Immature natural killer cell (primary cell): Measurements from ENCODE around the gene OR5AC2. TPM values are rescaled to one million over a fixed set of nuclear protein-coding genes. Genes with fewer than 3 reads are reported as not detected.

Experiments
- DNase-seq, 3 donors: peaks; one replicate each; pipeline ENCODE4 v3.0.0; 2022; ENCODE audit warnings: mixed read lengths in 1 of 3
- H3K27ac Mint-ChIP-seq, 6 donors: one replicate each; pipeline ENCODE4 v1.8.0; 2020; ENCODE audit warnings: mixed read lengths in 6 of 6, mild to moderate bottlenecking in 5 of 6, inconsistent platforms in 4 of 6, moderate library complexity in 3 of 6
- H3K27me3 Mint-ChIP-seq, 3 donors: one replicate each; pipeline ENCODE4 v1.8.0; 2020 to 2021; ENCODE audit warnings: low read depth in 3 of 3, mild to moderate bottlenecking in 3 of 3, mixed read lengths in 3 of 3, moderate library complexity in 3 of 3, inconsistent platforms in 1 of 3
- H3K36me3 Mint-ChIP-seq, 3 donors: one replicate each; pipeline ENCODE4 v1.8.0; 2020; ENCODE audit warnings: mixed read lengths in 3 of 3, inconsistent platforms in 2 of 3, mild to moderate bottlenecking in 2 of 3
- H3K4me1 Mint-ChIP-seq, 2 donors: one replicate each; pipeline ENCODE4 v1.8.0; 2020; ENCODE audit warnings: inconsistent platforms in 2 of 2, mild to moderate bottlenecking in 2 of 2, mixed read lengths in 2 of 2, moderate library complexity in 1 of 2
- H3K4me3 Mint-ChIP-seq, 5 donors: one replicate each; pipeline ENCODE4 v1.8.0; 2020; ENCODE audit warnings: mild to moderate bottlenecking in 5 of 5, mixed read lengths in 5 of 5, inconsistent platforms in 3 of 5, moderate library complexity in 3 of 5
- H3K9me3 Mint-ChIP-seq, 6 donors: one replicate each; pipeline ENCODE4 v1.8.0; 2020; ENCODE audit warnings: mild to moderate bottlenecking in 6 of 6, mixed read lengths in 6 of 6, inconsistent platforms in 4 of 6, moderate library complexity in 3 of 6
- polyA plus RNA-seq, 3 donors: library from polyadenylated mRNA; unstranded; fragments of 300-500 nt; fragmentation: Illumina TruSeq; gene quantifications; one replicate each; pipeline ENCODE4 v1.2.3, GENCODE V29; 2021

OR5AC2 gene, protein sequence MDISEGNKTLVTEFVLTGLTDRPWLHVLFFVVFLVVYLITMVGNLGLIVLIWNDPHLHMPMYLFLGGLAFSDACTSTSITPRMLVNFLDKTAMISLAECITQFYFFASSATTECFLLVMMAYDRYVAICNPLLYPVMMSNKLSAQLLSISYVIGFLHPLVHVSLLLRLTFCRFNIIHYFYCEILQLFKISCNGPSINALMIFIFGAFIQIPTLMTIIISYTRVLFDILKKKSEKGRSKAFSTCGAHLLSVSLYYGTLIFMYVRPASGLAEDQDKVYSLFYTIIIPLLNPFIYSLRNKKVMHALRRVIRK
- polyA plus RNA-seq: not detected

DNA sequence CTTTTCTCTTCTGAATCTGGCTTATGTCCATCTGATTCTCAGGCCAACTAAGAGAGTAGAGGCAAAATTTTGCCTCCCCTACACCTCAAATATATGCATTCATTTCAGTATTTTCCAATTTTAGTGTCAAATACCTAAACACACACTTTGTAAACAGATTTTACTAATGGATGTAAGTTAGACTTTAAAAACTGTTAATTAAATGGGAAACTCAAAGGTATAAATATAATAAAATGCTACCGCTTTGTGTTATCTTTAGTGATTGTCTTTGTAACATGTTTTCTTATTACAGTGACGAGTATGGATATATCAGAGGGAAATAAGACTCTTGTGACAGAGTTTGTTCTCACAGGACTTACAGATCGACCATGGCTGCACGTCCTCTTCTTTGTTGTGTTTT is at the start of gene OR5AC2:
Gene OR5AC2, plus strand, starts transcription at position 301 of the 400 bp plus-strand sequence. Its CDS starts 0 bp downstream, at position 301.
- Mint-ChIP-seq H3K27me3 (peaks cover 0 to 6% (median 0%) of the 10 kb centered on the region in 3 donors), H3K36me3 (no peaks in the 10 kb centered on the region), H3K4me1 (no peaks in the 10 kb centered on the region), H3K4me3 (no peak within 1 kb of the TSS), H3K9me3 (peaks cover 0 to 1% (median 0%) of the 10 kb centered on the region in 6 donors), H3K27ac (no peak within 1 kb of the TSS)
- DNase-seq: no peak

DNA sequence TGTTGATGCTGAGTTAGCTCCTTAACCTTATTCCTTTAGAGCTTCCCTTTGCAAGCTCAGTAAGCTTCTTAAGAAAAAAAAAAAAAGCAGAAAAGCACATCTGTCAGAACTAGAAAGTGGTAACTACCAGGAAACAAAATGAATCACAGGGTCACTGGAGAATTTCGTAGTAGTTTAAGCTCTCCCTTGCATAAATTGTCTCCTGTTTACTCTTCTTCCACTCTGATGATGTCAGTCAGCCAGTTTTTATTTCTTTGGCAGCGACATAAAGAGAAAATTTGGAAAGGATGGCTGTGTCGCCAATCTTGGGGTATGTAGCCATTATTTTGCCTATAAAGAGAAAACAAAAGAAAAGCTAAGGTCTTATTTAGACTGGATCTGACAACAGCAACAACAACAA is 48.7 kb upstream of the OR5AC2 start:
- no peak for DNase-seq
- peaks cover 0 to 4% (median 0%) of the 10 kb centered on the region in 3 donors for H3K36me3 Mint-ChIP-seq
- H3K9me3 Mint-ChIP-seq: peaks cover 0 to 6% (median 3%) of the 10 kb centered on the region in 6 donors
- H3K27me3 Mint-ChIP-seq: peaks cover 2 to 8% (median 4%) of the 10 kb centered on the region in 3 donors
- H3K4me3 Mint-ChIP-seq: no peak overlapping the region
- H3K27ac Mint-ChIP-seq: no peak overlapping the region
- H3K4me1 Mint-ChIP-seq: peaks cover 3 to 5% of the 10 kb centered on the region in 2 donors

DNA sequence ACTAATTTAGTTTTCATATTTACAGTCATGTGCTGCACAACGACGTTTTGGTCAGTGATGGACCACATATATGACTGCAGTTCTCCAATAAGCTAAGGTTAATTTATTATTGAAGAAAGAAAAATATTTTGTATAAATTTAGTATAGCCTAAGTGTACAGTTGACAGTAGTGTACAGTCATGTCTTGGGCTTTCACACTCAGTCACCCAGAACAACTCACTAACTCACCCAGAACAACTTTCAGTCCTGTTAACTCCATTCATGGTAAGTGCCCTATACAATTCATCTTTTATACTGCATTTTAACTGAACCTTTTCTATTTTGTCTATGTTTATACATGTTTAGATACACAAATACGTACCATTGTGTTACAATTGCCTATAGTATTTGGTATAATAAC is 48.1 kb upstream of the OR5AC2 start:
- peaks cover 2 to 8% (median 4%) of the 10 kb centered on the region in 3 donors for H3K27me3 Mint-ChIP-seq

DNA sequence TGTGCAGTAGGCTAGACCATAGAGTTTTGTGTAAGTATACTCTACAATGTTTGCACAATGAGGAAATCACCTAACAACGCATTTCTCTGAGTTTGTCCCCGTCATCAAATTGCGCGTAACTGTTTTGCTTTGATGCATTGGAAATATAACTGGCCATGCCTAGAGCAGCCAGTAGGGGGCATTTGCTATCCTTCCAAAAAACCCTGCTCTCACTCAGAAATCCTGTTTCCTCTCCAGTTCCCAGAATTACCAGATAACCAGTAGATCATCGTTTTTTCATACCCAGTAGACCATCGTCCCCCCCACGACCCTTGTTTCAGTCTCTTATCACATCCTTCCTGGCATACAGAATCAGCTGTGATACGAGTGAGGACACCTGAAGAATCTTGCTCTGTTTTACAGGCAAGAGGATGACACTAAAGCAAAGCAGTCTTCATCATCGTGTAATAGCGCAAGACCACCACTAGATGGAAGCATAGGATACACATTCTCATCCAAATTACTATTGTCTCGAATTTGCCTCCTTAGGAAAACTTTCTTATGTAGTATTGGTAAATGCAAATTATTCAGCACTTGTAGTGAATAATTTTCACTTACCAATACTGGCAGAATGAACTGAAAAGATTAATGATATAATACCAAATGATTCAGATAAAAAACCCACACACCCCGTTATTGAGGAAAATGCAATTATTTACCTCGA is 47.5 kb upstream of the OR5AC2 start:
- Mint-ChIP-seq H3K27me3 (peaks cover 2 to 8% (median 2%) of the 10 kb centered on the region in 3 donors), H3K36me3 (peaks cover 0 to 4% (median 0%) of the 10 kb centered on the region in 3 donors), H3K4me1 (peaks cover 3 to 5% of the 10 kb centered on the region in 2 donors), H3K27ac (peak overlapping the region in 5 of 6 donors; percentile 45 to 77 (median 69)), H3K9me3 (peaks cover 0 to 6% (median 3%) of the 10 kb centered on the region in 6 donors), H3K4me3 (peak overlapping the region; percentile 68 to 89 (median 81))
- peak; percentile 70 to 79 (median 77) for DNase-seq

More for the DNA sequence above, 48.1 kb upstream of the OR5AC2 start:
- Mint-ChIP-seq H3K27ac (no peak overlapping the region), H3K4me1 (peaks cover 3 to 5% of the 10 kb centered on the region in 2 donors), H3K4me3 (no peak overlapping the region), H3K36me3 (peaks cover 0 to 4% (median 0%) of the 10 kb centered on the region in 3 donors), H3K9me3 (peaks cover 0 to 6% (median 3%) of the 10 kb centered on the region in 6 donors)
- no peak for DNase-seq

DNA sequence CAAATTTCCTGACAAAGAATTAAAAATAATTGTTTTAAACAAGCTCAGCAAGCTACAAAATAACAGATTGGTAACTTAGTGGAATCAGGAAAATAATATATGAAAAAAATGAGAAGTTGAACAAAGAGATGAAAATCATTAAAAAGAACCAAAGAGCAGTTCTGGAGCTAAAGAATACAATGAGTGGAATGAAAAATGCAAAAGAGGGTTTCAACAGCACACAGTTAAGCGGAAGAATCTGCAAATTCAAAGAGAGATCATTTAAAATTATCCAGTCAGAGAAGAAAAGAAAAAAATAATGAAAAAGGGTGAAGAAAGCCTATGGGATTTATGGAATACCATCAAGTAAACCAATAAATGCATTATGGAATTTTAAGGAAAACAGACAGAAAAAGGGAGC is 45.6 kb upstream of the OR5AC2 start:
- Mint-ChIP-seq H3K27me3 (peaks cover 2 to 8% (median 2%) of the 10 kb centered on the region in 3 donors), H3K27ac (no peak overlapping the region), H3K9me3 (peaks cover 0 to 6% (median 3%) of the 10 kb centered on the region in 6 donors), H3K4me1 (peaks cover 3 to 5% of the 10 kb centered on the region in 2 donors), H3K36me3 (peaks cover 0 to 4% (median 0%) of the 10 kb centered on the region in 3 donors), H3K4me3 (no peak overlapping the region)
- DNase-seq: no peak

DNA sequence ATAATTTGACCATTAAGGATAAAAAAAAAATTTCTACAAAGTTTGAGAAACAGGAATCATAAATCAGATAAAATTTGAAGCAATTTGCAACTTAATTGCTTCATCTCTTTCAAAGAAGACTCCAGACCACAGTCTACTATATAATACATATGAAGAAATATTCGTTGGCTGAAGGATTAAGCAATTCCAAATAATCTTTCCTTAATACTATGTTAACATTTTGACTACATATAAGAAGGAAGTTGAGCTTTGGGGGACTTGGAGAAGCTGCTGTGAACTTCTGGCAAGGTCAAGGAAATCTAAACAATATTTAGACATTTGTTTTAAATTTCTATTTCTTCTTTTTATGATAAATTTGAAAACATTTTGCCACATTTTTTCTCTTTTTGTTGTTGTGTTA is 38.4 kb upstream of the OR5AC2 start:
- no peaks in the 10 kb centered on the region for H3K36me3 Mint-ChIP-seq
- H3K27ac Mint-ChIP-seq: no peak overlapping the region
- H3K4me1 Mint-ChIP-seq: no peaks in the 10 kb centered on the region
- H3K27me3 Mint-ChIP-seq: peaks cover 0 to 4% (median 1%) of the 10 kb centered on the region in 3 donors
- no peaks in the 10 kb centered on the region for H3K9me3 Mint-ChIP-seq
- no peak overlapping the region for H3K4me3 Mint-ChIP-seq
- DNase-seq: no peak

DNA sequence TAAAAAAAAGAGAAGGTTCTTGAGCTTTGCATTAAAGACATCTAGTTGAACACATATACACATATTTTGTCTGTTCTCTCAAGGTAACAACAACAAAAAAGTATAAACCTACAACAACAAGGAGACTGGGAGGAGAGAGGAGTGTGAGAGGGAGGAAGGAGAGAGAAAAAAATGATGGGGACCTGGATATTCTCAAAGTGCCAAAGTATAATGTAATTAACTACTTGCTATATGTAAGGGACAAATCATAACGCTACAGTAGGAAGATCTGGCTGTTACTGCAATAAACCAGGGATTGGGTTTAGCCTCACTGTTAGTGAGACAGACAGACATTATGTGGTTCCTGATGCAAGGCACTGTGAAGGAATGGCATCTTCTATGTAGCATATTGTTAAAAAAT is 37.7 kb upstream of the OR5AC2 start:
- no peaks in the 10 kb centered on the region for H3K36me3 Mint-ChIP-seq
- H3K27me3 Mint-ChIP-seq: peaks cover 0 to 4% (median 1%) of the 10 kb centered on the region in 3 donors
- no peaks in the 10 kb centered on the region for H3K4me1 Mint-ChIP-seq
- no peaks in the 10 kb centered on the region for H3K9me3 Mint-ChIP-seq
- H3K4me3 Mint-ChIP-seq: no peak overlapping the region
- DNase-seq: no peak
- H3K27ac Mint-ChIP-seq: no peak overlapping the region

DNA sequence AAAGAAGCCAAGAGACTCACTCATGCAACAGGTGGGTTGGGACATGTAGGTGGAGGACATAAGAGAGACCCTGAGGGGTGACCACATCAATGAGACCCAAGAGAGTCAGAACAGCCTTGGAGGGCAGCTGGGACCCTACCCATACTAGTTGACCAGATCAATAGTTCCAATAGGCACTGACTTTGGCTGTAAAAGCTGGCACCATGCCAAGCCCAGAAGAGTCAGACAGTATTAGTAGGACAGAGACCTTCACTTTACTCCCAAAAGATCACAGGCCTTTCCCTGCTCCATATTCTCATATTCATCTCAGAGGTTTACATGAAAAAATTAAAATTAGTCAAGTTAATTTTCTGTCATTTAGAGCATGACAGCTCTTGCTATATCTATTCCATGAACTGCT is 30.9 kb upstream of the OR5AC2 start:
- H3K9me3 Mint-ChIP-seq: no peaks in the 10 kb centered on the region
- H3K27ac Mint-ChIP-seq: no peak overlapping the region
- H3K27me3 Mint-ChIP-seq: peaks cover 3 to 8% (median 6%) of the 10 kb centered on the region in 3 donors
- DNase-seq: no peak
- H3K4me1 Mint-ChIP-seq: no peaks in the 10 kb centered on the region
- no peak overlapping the region for H3K4me3 Mint-ChIP-seq
- H3K36me3 Mint-ChIP-seq: no peaks in the 10 kb centered on the region

DNA sequence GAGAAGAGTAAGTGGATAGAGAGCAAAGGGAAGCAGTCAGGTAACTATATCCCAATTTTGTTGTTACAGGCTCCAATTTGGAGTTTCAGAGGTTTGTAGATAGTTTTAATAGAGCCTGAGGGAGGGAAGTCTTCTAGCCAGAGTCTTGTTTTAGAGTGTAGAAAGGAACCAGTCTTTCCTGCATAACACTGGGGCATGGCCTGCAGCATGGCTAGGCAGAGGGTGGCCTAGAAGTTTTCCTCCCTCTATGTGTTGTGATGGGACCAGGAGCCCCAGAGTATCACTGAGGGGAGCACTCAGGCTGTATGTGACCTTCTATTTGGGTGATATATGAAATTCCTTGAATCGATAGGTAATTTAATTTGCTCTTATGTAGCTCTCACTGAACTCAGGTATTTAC is 29.3 kb upstream of the OR5AC2 start:
- no peak for DNase-seq
- H3K9me3 Mint-ChIP-seq: no peaks in the 10 kb centered on the region
- H3K4me1 Mint-ChIP-seq: no peaks in the 10 kb centered on the region
- H3K27ac Mint-ChIP-seq: no peak overlapping the region
- H3K27me3 Mint-ChIP-seq: peaks cover 3 to 8% (median 6%) of the 10 kb centered on the region in 3 donors
- H3K36me3 Mint-ChIP-seq: no peaks in the 10 kb centered on the region
- H3K4me3 Mint-ChIP-seq: no peak overlapping the region

DNA sequence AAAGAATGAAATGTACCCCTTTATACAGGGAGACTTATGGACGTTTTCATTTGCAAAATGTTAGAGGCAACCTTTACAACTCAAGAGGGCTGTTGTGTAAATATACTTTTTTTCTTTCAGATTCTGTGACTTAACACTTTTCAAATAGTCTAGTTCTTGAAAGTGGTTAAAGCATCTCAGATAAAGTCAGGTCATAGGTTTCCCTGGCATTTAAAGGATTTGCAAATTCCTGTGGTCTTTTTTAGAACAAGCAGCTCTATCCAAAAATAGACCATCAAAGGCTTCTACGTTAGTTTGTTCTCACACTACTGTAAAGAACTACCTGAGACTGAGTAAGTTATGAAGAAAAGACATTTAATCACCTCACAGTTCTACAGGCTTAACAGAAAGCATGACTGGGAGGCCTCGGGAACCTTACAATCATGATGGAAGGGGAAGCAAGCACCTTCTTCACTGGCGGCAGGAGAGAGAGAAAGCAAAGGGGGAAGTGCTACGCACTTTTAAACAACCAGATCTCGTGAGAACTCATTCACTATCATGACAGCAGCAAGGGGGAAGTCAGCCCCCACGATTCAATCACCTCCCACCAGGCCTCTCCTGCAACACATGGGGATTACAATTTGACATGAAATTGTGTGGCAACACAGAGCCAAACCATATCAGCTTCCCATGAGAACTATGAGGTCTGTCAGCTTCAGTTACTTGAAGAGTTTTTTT is 28.6 kb upstream of the OR5AC2 start:
- no peak overlapping the region for H3K27ac Mint-ChIP-seq

DNA sequence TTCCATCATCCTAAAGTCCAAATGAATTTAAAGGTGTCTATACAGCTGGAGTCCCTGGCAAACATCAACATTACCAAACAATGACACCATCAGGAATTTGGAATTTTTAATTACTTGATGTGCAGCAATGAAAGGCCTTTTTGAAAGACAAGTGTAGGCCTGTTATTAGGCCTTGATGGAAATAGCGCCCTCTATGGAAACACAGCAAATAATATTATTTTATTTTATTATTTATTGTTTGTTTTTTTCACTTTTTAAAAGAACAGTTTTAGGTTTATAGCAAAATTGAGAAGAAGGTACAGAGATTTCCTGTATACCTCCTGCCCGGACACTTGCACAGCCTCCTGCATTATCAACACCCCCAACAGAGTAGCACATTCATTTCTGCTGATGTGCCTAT is 18.1 kb upstream of the OR5AC2 start:
- Mint-ChIP-seq H3K4me3 (no peak overlapping the region), H3K9me3 (peaks cover 0 to 2% (median 0%) of the 10 kb centered on the region in 6 donors), H3K27me3 (peaks cover 0 to 4% (median 2%) of the 10 kb centered on the region in 3 donors), H3K27ac (no peak overlapping the region), H3K36me3 (no peaks in the 10 kb centered on the region), H3K4me1 (no peaks in the 10 kb centered on the region)
- DNase-seq: no peak

More for the DNA sequence above, 28.6 kb upstream of the OR5AC2 start:
- Mint-ChIP-seq H3K27me3 (peaks cover 3 to 9% (median 6%) of the 10 kb centered on the region in 3 donors), H3K4me1 (no peaks in the 10 kb centered on the region), H3K4me3 (no peak overlapping the region), H3K9me3 (no peaks in the 10 kb centered on the region), H3K36me3 (no peaks in the 10 kb centered on the region)
- no peak for DNase-seq

DNA sequence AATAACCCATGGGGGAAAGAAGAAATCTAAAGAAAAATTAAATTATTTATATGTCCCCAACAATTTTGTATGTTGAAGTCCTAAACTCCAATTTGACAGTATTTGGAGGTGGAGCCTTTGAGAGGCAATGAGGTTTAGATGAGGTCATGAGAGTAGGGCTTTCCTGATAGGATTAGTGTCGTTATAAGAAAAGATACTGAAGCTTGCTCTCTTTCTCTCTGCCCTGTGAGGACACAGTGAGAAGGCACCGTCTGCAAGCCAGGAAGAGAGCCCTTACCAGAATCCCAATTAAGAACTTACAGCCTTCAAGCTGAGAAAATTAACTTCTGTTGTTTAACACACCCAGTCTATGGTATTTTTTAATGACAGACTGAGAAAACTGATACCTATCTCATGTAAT is 16.1 kb upstream of the OR5AC2 start:
- H3K27me3 Mint-ChIP-seq: peaks cover 0 to 4% (median 2%) of the 10 kb centered on the region in 3 donors
- DNase-seq: no peak
- H3K4me3 Mint-ChIP-seq: no peak overlapping the region
- H3K9me3 Mint-ChIP-seq: peaks cover 0 to 2% (median 0%) of the 10 kb centered on the region in 6 donors
- H3K36me3 Mint-ChIP-seq: no peaks in the 10 kb centered on the region
- no peak overlapping the region for H3K27ac Mint-ChIP-seq
- no peaks in the 10 kb centered on the region for H3K4me1 Mint-ChIP-seq

DNA sequence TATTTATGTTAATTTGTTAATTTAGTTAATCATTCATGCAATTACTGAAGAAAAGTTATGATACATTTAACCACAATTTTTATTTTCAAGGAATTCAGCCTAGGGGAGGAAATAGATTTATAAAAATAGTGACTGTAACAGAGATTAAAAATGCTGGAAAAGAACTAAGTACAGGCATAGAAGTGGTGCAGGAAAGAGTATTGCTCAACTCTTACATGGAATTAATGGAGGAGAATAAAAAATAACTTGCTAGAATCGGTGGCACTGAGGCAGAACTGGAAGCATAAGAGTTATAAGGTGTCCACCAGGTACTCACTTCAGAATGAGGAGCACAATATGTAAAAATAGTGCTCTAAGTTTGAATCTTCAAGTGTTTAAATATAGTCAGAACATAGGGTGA is 13.5 kb upstream of the OR5AC2 start:
- Mint-ChIP-seq H3K27ac (no peak overlapping the region), H3K4me1 (no peaks in the 10 kb centered on the region), H3K36me3 (no peaks in the 10 kb centered on the region), H3K9me3 (peaks cover 0 to 3% (median 0%) of the 10 kb centered on the region in 6 donors), H3K27me3 (peaks cover 0 to 2% (median 2%) of the 10 kb centered on the region in 3 donors), H3K4me3 (no peak overlapping the region)
- no peak for DNase-seq
